Cardiac ventricle fibroblast (primary cell): Measurements from ENCODE around the gene ARHGAP28. TPM values are rescaled to one million over a fixed set of nuclear protein-coding genes. Genes with fewer than 3 reads are reported as not detected.

Experiments used
- total RNA-seq: library from RNA; depleted of rRNA; stranded (reverse); fragments of >200 nt; gene quantifications from 2 replicates; pipeline ENCODE4 v1.2.3, GENCODE V29; 2015

The ARHGAP28 gene
- 15.7 and 21.3 TPM in 2 replicates for total RNA-seq

DNA sequence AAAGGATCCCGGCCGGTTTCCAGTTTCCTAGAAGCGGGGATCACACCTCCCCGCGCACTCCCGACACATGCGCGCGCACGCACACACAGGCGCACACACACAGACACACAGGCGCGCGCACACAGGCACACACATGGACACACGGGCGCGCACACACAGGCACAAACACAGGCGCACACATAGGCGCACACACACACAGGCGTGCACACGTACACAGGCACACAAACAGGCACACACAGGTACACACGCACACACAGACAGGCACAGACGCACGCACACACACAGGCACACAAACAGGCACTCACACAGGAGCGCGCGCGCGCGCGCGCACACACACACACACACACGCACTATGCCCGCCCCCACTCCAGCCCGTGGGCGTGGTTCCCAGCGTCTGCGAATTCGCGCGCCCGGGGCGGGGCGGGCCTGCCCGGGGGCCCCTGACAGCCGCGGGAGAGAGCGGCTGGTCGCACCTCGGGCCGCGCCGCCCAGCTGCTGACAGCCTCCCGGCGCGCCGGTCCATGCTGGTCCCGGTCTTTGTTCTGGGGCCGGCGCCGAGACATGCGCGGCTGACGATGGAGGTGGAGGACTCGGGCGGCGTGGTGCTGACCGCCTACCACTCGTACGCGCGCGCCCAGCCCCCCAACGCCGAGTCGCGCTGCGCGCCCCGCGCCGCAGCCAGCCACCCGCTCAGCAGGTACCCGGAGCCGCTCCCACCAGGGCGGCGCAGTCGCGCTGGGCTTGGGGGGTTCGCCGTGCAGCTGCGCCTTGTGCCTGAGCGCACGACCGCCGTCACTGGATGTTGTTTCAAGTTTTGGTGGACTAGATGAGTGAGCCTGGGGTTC lies at the start of gene ARHGAP28:
Gene ARHGAP28 (plus strand): TSS at position 470 of the 845 bp plus-strand sequence. CDS start 106 bp downstream, at position 576.

